Jurkat, Clone E6-1 (cell line): ENCODE measurements around the gene ZPBP. TPM values are rescaled to one million over a fixed set of nuclear protein-coding genes. Genes with fewer than 3 reads are reported as not detected.
A peak's percentile ranks its signal among the peaks of the same experiment; 100 is the strongest.

Experiments used
- DNase-seq: peaks from one replicate; pipeline ENCODE4 v3.0.0-alpha.2; 2011; ENCODE audit warnings: low read depth, low spot score
- H3K4me3 ChIP-seq: 2 replicates; pipeline ENCODE4 v1.5.1; 2011; ENCODE audit warnings: mild to moderate bottlenecking, low read length, control low read depth, moderate library complexity
- polyA plus RNA-seq: library from polyadenylated mRNA; unstranded; fragments of >200 nt; gene quantifications from one replicate; pipeline ENCODE4 v1.2.1, GENCODE V29; 2012; ENCODE audit warnings: missing spikeins; ENCODE audit not compliant: insufficient read length, insufficient read depth

Gene ZPBP, protein sequence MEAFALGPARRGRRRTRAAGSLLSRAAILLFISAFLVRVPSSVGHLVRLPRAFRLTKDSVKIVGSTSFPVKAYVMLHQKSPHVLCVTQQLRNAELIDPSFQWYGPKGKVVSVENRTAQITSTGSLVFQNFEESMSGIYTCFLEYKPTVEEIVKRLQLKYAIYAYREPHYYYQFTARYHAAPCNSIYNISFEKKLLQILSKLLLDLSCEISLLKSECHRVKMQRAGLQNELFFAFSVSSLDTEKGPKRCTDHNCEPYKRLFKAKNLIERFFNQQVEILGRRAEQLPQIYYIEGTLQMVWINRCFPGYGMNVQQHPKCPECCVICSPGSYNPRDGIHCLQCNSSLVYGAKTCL
- not detected for polyA plus RNA-seq

DNA sequence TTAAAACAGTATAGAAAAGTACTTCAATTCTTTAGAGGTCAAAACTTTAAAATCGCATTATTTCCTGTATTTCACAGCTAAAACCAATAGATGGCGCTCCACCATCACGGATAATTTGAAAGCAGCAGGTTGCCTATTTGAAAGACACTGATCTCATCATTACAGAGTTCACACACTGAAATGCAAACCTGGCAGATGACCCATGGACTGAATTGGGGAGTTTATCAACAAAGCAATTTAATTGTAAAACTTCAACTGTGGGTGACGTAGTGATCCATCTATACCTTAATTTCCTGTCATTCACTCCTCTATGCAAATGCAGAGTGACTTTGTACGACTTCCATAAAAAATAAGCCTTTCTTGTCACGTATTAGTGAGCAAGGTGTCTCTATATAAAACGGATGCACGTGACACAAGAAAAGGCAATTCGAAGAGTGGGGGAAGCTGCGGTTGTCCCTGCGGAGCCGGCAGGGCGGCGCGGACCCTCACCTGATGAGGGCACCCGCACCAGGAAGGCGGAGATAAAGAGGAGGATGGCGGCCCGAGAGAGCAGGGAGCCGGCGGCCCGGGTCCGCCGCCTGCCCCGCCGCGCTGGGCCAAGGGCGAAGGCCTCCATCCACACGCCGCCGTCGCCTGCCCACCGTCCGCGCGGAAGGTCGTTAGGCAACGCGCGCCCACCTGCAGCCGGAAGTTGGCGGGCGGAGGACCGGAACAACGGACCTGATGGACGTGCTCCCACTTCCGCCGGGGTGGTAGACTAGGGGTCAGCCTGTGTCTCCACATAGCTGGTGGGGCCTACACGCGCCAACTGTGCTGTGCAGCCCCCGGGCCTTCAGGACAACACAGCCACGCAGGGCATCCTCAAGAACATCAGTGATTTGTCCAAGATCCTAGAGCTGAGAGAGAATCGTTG lies at the start of gene ZPBP:
Gene ZPBP, minus strand, starts transcription at position 668 of the 913 bp plus-strand sequence. Its CDS starts 52 bp downstream, at position 616.
- peak; percentile 47 for DNase-seq
- H3K4me3 ChIP-seq = no peak within 1 kb of the TSS

- peak; percentile 67 for DNase-seq
- H3K4me3 ChIP-seq = no peak overlapping the region
Measured at GRCh38 chr7:50142425-50143017, 49.5 kb upstream of the ZPBP start.

- no peak overlapping the region for H3K4me3 ChIP-seq
- DNase-seq = no peak
Measured at GRCh38 chr7:50141854-50142253, 48.8 kb upstream of the ZPBP start.

DNA sequence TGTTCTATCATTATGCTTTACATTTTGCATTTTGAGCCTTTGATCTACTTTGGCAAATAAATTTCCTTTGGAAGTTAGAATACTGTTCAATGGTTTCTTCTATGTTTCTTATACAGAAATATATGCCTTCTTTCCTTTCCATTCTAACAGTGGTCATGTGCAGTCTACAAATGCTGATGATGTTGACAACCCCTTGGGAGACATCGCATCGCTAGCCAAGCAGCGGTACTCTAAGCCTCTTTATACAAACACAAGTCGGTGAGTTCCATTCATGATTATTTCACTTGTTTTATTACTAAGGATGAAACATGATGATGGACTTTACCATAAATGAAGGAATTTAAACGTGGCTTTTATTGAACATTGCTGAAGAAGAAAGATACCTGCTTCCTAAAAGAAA lies 48.1 kb upstream of the ZPBP start:
- H3K4me3 ChIP-seq = no peak overlapping the region
- DNase-seq = no peak

- no peak for DNase-seq
Measured at GRCh38 chr7:50140688-50141087, 47.6 kb upstream of the ZPBP start.

DNA sequence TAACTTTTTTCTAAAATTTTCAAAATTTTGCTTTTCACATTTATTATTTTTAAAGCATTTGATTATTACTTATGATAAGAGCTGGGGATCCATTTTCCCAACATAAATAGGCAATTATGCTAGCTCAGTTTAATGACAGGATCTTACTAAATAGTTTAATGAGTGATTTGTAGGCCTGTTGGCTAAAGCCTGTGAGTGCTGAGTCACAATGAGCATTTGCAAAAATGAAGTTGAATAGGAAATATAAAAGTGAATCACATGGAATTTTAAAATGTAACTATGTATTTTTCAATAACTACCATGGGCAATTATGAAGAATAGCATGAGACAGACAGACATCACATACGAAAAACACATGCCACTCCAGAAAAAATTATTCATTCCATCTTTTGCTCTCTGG lies 45.1 kb upstream of the ZPBP start:
- no peak for DNase-seq
- H3K4me3 ChIP-seq = no peak overlapping the region

More at GRCh38 chr7:50140688-50141087, 47.6 kb upstream of the ZPBP start:
- no peak overlapping the region for H3K4me3 ChIP-seq

DNA sequence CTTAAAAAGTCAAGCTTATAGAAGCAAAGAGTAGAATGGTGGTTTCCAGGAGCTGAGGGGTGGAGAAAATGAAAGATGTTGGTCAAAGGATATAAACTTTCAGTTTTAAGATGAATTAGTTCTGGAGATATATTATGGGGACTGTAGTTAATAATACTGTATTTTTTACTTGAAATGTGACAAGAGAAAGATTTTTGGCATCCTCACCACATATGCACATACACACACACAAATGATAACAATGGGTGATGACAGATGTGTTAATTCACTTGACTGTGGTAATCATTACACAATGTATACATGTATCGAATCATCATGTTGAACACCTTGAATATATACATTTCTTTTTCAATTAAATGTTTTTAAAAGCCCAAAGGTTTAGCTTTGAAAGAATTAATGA lies 32.7 kb upstream of the ZPBP start:
- H3K4me3 ChIP-seq = no peak overlapping the region
- DNase-seq = no peak

- H3K4me3 ChIP-seq = no peak overlapping the region
- DNase-seq = no peak
Measured at GRCh38 chr7:50121286-50121685, 28.2 kb upstream of the ZPBP start.

- DNase-seq = peak; percentile 19
- no peak overlapping the region for H3K4me3 ChIP-seq
Measured at GRCh38 chr7:50119815-50120637, 27.0 kb upstream of the ZPBP start.

DNA sequence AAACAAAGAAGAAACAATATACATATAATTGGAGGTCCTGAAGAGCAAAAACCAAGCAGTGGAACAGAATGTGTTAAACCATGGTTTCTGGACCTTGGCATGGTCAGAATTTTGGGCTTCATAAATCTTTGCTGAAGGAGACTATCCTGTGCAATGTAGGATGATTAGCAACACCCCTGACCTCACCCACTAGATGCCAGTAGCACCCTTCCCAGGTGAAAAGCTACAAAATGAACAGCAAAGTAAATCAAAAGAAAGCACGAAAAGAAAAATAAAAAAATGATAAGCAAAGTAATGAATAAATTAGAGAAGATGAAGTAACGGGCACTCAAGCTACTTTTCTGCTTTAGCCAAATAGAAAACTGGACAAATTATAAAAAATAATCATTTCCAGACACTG lies 19.2 kb upstream of the ZPBP start:
- no peak for DNase-seq
- no peak overlapping the region for H3K4me3 ChIP-seq

DNA sequence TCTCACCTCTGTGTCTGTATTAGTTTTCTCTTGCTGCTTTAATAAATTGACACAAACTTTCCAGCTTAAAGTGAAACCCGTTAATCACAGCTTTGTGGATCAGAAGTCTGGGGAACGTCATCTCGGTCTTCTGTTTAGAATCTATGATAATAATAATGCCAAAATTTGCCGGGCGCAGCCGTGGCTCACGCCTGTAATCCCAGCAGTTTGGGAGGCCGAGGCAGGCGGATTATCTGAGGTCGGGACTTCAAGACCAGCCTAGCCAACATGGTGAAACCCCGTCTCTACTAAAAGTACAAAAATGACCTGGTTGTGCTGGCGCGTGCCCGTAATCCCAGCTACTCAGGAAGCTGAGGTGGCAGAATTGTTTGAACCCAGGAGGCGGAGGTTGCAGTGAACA lies 8.8 kb upstream of the ZPBP start:
- H3K4me3 ChIP-seq = no peak overlapping the region
- no peak for DNase-seq

GRCh38 chr7:50095634-50096033 lies 2.6 kb upstream of the ZPBP start:
- DNase-seq = no peak
- H3K4me3 ChIP-seq = no peak overlapping the region

DNA sequence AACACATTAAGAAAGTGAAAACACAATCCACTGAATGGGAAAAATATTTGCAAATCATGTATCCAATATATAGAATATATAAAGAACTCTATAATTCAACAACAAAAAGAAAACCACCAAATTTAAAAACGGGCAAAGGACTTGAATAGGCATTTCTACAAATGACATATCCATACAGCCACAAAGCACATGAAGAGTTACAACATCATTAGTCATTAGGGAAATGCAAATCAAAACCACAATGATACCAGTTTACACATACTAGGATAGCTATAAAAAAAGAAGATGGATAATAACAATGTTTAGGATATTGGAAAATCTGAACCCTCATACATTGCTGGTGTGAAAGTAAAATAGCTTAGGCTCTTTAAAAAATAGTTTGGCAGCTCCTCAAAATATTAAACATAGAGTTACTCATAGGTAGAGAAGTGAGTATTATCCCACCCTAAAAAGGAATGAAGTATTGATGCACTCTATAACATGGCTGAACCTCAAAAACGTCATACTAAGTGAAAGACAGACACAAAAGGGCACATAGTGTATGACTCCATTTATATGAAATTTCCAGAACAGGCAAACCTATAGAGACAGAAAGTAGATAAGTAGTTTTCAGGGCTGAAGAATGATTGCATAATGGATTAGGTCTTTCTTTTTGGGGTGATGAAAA lies 4.5 kb downstream of the ZPBP start:
- no peak for DNase-seq
- H3K4me3 ChIP-seq = no peak overlapping the region

DNA sequence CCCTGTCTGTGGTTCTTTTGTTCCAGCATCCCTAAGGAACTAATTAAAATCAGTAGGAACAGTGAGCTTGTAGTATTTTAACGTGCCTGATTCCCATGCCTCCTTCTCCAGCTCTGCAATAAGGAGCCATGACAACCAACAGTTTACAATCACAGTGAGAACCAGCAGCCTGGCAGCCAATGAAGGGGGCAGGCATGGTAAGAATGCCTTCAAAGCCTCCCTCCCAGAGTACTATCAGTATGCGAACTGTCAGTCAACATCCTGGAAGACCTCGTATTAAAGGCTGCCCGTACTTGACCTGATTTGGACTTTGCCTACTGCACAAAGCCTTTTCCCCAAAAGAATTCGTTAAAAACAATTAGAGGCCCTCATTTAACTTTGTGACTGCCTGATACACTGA lies 7.7 kb downstream of the ZPBP start:
- H3K4me3 ChIP-seq = no peak overlapping the region
- DNase-seq = no peak

DNA sequence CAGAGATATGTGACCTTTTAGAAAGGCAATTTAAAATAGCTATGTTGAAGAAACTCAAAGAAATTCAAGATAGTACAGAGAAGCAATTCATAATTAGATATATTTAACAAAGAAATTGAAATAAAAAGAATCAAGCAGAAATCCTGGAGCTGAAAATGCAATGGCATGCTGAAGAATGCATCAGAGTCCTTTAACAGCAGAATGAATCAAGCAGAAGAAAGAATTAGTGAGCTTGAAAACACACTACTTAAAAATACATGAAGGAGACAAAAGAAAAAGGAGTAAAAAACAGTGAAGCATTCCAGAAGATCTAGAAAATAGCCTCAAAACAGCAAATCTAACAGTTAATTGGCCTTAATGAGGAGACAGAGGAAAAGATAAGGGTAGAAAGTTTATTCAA lies 20.0 kb downstream of the ZPBP start:
- H3K4me3 ChIP-seq = no peak overlapping the region
- no peak for DNase-seq

GRCh38 chr7:50069613-50070012 lies 23.4 kb downstream of the ZPBP start:
- peak overlapping the region; percentile 52 for H3K4me3 ChIP-seq
- DNase-seq = peak; percentile 45

- DNase-seq = peak; percentile 33
- H3K4me3 ChIP-seq = peak overlapping the region; percentile 52
Measured at GRCh38 chr7:50068850-50069551, 24.0 kb downstream of the ZPBP start.

- peak; percentile 61 for DNase-seq
- no peak overlapping the region for H3K4me3 ChIP-seq
Measured at GRCh38 chr7:50068026-50068425, 25.0 kb downstream of the ZPBP start.
